Calu3 (cell line): ENCODE measurements around the gene PTPRN2. TPM values are rescaled to one million over a fixed set of nuclear protein-coding genes. Genes with fewer than 3 reads are reported as not detected.

ENCODE experiments used
- BruUV-seq: library from RNA; stranded (reverse); fragments of 400-500 nt; replicated peaks from 2 replicates; lab custom pipeline; 2021; lab: Mats Ljungman, UMichigan
- CTCF ChIA-PET: fragments of 300-600 bp; sonication (Branson Sonifier 250); formaldehyde crosslinking; loops from one replicate; lab custom pipeline; 2022; ENCODE audit warnings: antibody characterized with exemption; lab: Charles Lee
- DNase-seq: peaks from one replicate; pipeline ENCODE4 v3.0.0; 2022
- H3K27ac Mint-ChIP-seq: one replicate; pipeline ENCODE4 v1.8.0; 2022; ENCODE audit warnings: mixed read lengths; ENCODE audit not compliant: unreplicated experiment
- H3K27me3 Mint-ChIP-seq: one replicate; pipeline ENCODE4 v1.8.0; 2022; ENCODE audit warnings: mixed read lengths; ENCODE audit not compliant: unreplicated experiment
- H3K36me3 Mint-ChIP-seq: one replicate; pipeline ENCODE4 v1.8.0; 2022; ENCODE audit warnings: mild to moderate bottlenecking, moderate library complexity, mixed read lengths; ENCODE audit not compliant: insufficient read depth, unreplicated experiment
- H3K4me1 Mint-ChIP-seq: one replicate; pipeline ENCODE4 v1.8.0; 2022; ENCODE audit warnings: mild to moderate bottlenecking, low read depth, mixed read lengths; ENCODE audit not compliant: unreplicated experiment
- H3K4me3 Mint-ChIP-seq: one replicate; pipeline ENCODE4 v1.8.0; 2022; ENCODE audit warnings: mild to moderate bottlenecking, low read depth, moderate library complexity, mixed read lengths; ENCODE audit not compliant: unreplicated experiment
- H3K9me3 Mint-ChIP-seq: one replicate; pipeline ENCODE4 v1.8.0; 2022; ENCODE audit warnings: low read depth, mixed read lengths; ENCODE audit not compliant: unreplicated experiment
- CTCF ChIP-seq: fragments of 200-600 bp; IDR thresholded peaks from one replicate; pipeline ENCODE4 v1.8.0; 2022; ENCODE audit warnings: antibody characterized with exemption; ENCODE audit not compliant: unreplicated experiment
- intact Hi-C: fragments of 100-400 bp; cut with micrococcal nuclease; formaldehyde crosslinking; loops from one replicate; pipeline ENCODE4 v1.10.0; 2022; ENCODE audit not compliant: unreplicated experiment
- total RNA-seq: library from RNA; stranded (reverse); gene quantifications from 2 replicates; pipeline ENCODE4 v1.2.3, GENCODE V29; 2022

Gene PTPRN2
- total RNA-seq, 1 experiment from 2014 or later = 2.0 TPM

- Mint-ChIP-seq H3K27me3 (no peaks in the 10 kb centered on the region), H3K36me3 (peaks cover 5% of the 10 kb centered on the region), H3K9me3 (peaks cover 9% of the 10 kb centered on the region), H3K4me1 (no peaks in the 10 kb centered on the region), H3K4me3 (no peak overlapping the region), H3K27ac (no peak overlapping the region)
- CTCF ChIA-PET = no interaction called here
- DNase-seq = no peak
- BruUV-seq = no TSS peak
- no peak for TF ChIP-seq CTCF
- intact Hi-C loops = no loop called here
These were observed 171.2 kb downstream of the PTPRN2 start for GRCh38 chr7:158416283-158416933.

GRCh38 chr7:158415316-158415715, 172.3 kb downstream of the PTPRN2 start:
- CTCF ChIA-PET = no interaction called here
- Mint-ChIP-seq H3K9me3 (peaks cover 9% of the 10 kb centered on the region), H3K36me3 (peaks cover 5% of the 10 kb centered on the region), H3K4me3 (no peak overlapping the region), H3K4me1 (no peaks in the 10 kb centered on the region), H3K27me3 (no peaks in the 10 kb centered on the region), H3K27ac (no peak overlapping the region)
- DNase-seq = no peak
- BruUV-seq = no TSS peak
- intact Hi-C loops = no loop called here
- TF ChIP-seq CTCF = no peak

GRCh38 chr7:158414486-158414961, 173.1 kb downstream of the PTPRN2 start:
- no peak overlapping the region for H3K27ac Mint-ChIP-seq
- H3K27me3 Mint-ChIP-seq = no peaks in the 10 kb centered on the region
- no peaks in the 10 kb centered on the region for H3K4me1 Mint-ChIP-seq
- no peak overlapping the region for H3K4me3 Mint-ChIP-seq
- DNase-seq = no peak
- intact Hi-C loops = no loop called here
- no peak for TF ChIP-seq CTCF
- peaks cover 9% of the 10 kb centered on the region for H3K9me3 Mint-ChIP-seq
- CTCF ChIA-PET = interaction anchor here (0.6 kb wide), 1 partner anchor 54 kb away, joined by 3 read pairs; no protein-coding TSS in a partner anchor
- peaks cover 5% of the 10 kb centered on the region for H3K36me3 Mint-ChIP-seq
- no TSS peak for BruUV-seq

GRCh38 chr7:158414002-158414401, 173.6 kb downstream of the PTPRN2 start:
- no peak for DNase-seq
- intact Hi-C loops = no loop called here
- H3K36me3 Mint-ChIP-seq = peaks cover 5% of the 10 kb centered on the region
- BruUV-seq = no TSS peak
- H3K4me1 Mint-ChIP-seq = no peaks in the 10 kb centered on the region
- H3K27me3 Mint-ChIP-seq = no peaks in the 10 kb centered on the region
- no peak overlapping the region for H3K4me3 Mint-ChIP-seq
- H3K9me3 Mint-ChIP-seq = peaks cover 9% of the 10 kb centered on the region
- CTCF ChIA-PET = no interaction called here
- H3K27ac Mint-ChIP-seq = no peak overlapping the region
- no peak for TF ChIP-seq CTCF
